Measurements from ENCODE around the gene ZEB2. TPM values are rescaled to one million over a fixed set of nuclear protein-coding genes. Genes with fewer than 3 reads are reported as not detected.
A peak's percentile ranks its signal among the peaks of the same experiment; 100 is the strongest.

ZEB2 gene
- total RNA-seq, 1 donor from 2014 or later, result 23.8 TPM

- DNase-seq (ENCODE audit: low read depth), result no peak
Measured at GRCh38 chr2:144471305-144472045, 48.4 kb downstream of the ZEB2 start.

DNA sequence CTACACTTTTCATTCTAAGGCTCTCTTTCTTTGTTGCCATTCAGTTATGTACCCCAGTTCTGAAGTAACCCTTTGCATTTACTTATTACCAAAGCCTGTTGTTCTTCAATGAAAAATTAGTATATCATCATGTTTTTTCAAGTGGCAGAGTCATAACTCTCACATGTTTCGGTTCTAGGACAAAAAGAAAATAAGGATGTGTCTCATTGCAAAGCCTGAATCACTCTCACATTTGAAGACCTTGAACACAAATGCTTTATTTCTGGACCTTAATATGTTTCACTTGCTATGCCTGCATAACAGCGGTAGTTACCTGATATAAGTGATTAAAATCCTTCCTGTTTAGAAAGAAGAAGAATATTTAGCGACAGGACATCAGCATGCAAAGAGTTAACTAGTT lies 49.1 kb downstream of the ZEB2 start:
- no peak for DNase-seq (ENCODE audit: low read depth)

DNA sequence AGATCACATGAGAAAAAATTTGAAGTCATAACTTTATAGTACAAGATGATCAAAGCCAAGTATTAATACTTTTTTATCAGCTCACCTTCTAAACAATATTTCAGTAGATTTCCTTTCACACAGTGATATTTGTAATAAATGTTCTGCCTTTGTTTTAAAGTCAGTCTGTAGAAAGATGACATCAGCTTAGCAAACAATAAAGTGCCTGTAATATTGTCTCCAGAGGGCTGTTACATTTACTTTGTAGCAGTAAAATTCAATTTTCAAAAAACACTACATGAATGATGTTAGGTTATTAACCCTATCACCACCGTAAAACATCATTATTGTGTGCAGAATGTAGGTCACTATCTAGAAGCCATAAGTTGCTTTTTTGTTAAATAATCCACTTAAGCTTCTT lies 49.6 kb downstream of the ZEB2 start:
- DNase-seq (ENCODE audit: low read depth), result no peak

DNA sequence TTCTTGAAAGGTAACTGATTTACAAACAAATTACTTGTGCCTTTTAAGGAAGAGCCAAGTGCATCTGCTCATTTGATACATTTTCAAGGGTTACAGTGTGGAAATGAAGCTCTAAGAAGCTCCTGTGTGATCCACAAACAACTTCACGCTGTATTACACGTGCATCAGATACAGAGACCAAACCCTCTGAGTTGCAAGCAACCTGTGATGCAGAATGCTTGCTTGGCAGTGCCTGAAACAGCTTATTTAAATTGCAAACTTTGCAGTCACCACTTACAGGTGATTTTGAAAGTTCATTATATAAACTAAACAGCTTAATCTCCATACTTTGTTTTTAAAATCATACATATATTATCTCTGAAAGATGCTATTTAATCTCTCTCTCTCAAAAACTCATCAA lies 50.1 kb downstream of the ZEB2 start:
- no peak for DNase-seq (ENCODE audit: low read depth)

DNA sequence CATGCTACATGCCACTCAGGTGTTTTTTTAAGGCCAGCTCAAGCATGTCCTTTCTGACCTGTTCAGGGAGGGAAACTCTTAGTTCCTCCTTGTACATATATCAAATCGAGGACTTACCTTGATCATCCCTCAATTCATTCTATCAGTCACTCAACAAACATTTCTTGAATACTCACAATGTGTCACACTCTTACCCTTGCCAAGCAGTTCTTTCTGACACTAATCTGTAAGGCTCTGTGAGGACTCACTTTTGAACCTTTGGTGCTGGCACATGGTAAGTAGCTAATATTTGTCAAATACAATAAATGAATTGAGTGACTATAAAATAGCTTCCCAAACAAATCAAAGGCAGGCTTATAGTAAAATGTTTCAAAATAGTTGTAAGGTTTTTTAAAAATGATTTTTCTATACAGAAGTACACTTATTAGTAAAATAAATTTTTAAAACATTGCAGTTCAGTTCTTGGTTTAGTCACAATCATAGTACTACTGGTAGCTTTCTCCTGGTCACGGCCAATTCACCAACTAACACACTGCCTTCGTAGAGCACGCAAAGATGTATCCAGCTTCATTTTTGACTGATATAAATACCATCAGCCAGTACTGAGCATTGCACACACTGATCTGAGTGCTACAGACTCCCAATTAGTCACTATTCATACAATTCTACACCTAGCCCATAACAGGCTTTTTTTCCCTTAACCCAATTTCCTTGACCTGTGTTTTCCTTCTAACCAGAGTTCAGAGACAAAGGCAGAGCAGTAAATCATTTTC lies 50.9 kb downstream of the ZEB2 start:
- DNase-seq (ENCODE audit: low read depth), result no peak

GRCh38 chr2:144467502-144468137 lies 52.3 kb downstream of the ZEB2 start:
- no peak for DNase-seq (ENCODE audit: low read depth)

- DNase-seq (ENCODE audit: low read depth), result no peak
Measured at GRCh38 chr2:144466637-144467036, 53.3 kb downstream of the ZEB2 start.

DNA sequence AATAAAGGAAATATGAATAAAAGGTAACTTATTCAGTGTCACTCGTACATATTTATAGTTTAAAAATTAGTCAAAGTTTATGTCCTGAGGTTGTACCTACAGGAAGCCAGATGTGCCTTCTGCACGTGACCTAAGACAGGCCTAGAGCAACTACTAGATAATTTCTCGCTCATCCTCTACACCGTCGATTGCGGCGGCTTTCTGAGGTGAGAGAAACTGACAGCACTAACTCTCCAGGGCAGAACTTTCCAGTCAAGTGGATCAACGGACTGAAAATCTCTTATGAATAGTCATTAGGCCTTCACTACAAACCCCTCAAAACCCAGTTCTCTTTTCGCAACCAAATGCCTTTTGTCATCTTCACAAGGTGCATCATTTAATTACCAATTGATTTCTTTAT lies 54.2 kb downstream of the ZEB2 start:
- no peak for DNase-seq (ENCODE audit: low read depth)

GRCh38 chr2:144464730-144465129 lies 55.2 kb downstream of the ZEB2 start:
- no peak for DNase-seq (ENCODE audit: low read depth)

DNA sequence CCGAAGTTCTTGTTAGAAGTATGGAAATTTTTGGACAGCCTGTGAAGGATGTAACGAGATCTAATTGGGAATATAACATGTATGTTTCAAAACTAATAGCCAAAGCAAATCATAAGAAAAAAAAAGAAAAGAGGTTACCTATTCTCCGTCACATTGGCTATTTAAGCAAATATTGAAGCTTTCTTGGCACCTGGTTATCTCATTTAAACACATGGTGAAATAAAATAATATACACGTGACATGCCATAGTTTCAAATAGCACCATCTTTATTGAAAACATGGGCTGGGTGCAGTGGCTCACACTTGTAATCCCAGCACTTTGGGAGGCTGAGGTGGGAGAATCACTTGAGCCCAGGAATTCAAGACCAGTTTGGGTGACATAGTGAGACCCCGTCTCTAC lies 56.7 kb downstream of the ZEB2 start:
- DNase-seq (ENCODE audit: low read depth), result no peak

GRCh38 chr2:144462266-144462665 lies 57.7 kb downstream of the ZEB2 start:
- no peak for DNase-seq (ENCODE audit: low read depth)

DNA sequence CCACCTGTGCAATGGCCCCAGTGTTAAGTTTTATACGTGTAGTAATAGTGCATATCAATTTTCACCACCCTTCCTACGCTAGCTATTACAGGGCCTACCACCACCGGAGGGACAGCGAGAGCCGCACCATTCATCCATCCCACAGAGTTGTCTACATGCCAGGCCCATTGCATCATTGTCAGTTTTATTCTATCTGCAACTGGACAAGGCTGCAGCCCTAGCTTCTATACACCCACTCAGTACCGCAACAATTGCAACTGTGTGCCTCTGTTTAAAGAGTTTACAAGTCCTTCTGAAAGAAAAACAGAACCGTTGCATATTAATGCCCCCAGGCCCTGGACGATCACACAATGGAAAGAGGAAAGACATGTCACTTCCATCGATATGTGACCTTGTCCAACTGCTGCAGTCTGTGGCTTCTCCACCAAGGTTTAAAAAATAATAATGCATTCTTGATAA lies 58.6 kb downstream of the ZEB2 start:
- no peak for DNase-seq (ENCODE audit: low read depth)

DNA sequence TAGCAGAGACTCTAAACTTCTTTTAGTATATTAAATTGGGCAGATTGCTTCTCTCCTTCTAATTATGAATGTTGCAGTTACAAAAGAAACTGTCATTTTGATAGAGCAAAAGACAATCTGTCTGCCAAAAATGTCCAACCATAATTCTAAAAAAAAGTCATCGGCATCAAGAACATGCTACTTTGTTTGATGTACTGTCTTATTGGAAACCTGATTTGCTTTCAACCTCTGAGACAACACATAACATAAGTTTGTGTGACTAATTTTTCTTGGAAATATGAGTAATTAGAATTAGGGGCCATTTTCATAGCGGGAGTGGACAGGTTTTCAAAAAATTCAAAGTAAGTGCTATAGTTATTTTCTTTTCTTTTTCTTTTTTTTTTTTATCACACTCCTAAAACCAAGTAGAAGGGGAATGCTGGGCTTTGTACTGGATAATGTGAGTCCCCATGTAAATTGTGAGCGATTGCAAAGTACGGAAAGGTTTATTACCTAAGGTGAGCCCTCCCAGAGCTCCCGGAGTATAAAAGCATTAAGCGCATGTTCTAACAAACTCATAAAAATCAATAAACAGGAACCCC lies 59.1 kb downstream of the ZEB2 start:
- no peak for DNase-seq (ENCODE audit: low read depth)

DNA sequence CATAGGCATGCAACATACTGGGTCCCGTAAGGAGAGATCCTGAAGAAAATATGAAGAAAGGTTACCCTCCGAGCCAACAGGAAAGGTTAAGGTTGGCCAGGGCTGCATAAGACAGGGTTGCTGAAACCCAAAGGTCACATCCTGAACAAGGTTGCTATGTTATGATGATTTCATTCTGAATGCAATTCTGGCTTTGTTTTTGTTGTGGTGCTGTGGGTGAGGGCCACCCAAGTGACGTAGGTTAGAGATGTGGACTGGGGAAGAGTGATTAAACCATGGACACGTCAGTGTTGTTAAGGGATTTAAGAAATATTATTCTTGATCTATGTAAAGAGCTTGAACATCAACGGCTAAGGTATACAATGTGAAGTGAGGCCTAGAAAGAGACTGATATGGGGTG lies 60.0 kb downstream of the ZEB2 start:
- DNase-seq (ENCODE audit: low read depth), result peak; percentile 49

DNA sequence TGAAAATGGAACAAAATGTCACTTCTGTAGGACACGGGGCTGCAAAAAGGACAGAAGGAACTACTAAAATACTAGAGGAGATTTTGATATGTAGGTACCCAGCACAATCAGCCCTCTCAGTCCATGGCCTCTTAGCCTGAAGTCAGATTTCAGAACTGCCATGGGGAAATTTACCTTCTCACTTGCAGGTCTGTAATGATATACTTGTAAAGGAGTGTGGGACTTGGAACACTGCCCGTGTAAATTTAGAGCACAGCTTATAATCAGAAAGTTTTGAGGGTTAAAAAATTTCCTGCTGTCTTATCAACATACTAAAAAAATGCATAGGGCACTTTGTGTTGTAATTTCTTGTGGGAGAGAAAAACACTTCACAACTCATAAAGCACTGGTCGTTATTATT lies 60.6 kb downstream of the ZEB2 start:
- no peak for DNase-seq (ENCODE audit: low read depth)

DNA sequence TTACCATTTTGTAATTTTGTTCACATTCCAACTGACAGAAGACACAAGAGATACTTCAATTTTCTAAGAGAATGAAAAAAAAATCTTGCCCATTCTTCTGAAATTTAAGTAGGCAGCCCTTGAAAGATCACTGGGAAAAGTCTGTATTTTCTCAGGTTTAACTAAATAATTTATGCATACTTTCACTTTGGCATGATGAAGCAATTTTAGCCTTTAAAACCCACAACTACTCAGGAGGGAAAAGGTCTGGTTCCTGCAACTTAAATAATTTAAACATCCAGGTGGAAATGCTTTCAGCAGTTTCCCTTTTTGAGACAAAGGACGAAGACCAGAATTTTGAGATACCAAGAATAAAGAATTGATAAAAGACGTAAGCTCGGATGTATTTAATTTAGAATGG lies 61.4 kb downstream of the ZEB2 start:
- DNase-seq (ENCODE audit: low read depth), result peak; percentile 59

GRCh38 chr2:144456680-144457079 lies 63.2 kb downstream of the ZEB2 start:
- DNase-seq (ENCODE audit: low read depth), result peak; percentile 90

DNA sequence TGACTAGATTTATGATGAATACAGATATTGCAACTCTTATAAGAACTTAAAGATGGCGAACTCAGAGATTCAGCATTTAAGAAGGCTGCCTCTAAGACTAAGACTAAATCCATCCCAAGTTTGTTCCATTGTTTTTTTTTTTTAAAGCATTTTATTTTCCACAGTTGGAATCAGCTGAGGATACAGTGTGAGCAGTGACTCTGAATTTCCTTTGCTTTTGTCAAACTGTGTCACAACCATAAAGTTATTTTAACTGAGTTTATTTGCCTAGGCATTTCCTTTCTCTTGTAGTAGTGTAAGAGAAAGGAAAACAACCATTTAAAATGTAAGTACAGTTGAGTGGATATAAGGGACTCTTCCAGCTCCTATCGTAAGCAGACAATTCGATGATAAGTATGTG lies 63.9 kb downstream of the ZEB2 start:
- DNase-seq (ENCODE audit: low read depth), result no peak

DNA sequence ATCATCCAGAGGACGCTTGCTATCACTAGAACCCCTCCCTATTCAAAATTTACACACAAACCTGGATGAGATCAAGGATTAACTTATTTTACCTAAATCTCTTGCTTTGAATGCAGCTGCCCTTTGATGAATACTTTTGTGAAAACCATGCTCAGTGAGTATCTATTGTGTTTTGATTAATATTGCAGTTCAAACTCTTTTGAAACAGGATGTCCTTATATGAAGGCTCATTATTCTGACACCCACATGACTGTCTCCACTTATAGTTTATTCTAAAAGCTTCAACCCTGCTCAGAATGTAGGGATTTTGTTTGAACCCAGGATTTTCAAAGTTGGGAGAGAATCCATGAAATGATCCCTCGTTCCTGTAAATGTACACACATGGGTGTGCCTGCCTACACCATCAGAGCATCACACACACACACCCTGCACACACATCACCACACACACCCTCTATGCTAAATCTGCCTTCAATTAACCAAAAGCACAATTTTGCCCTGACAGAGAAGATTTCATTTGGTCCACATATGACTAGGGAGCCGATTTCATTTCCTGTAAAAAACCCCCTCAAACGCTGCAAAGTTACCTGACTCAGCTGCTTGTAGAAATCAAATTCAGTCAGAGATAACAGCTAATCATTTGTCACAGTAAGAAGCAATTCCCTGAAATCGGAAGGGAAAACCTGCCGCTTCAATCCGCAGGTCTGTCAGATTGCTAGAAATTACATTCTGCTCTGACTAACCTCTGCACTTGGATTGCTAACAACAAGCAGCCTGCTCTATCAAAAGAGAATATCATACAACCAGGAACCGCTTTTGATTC lies 65.2 kb downstream of the ZEB2 start:
- no peak for DNase-seq (ENCODE audit: low read depth)

DNA sequence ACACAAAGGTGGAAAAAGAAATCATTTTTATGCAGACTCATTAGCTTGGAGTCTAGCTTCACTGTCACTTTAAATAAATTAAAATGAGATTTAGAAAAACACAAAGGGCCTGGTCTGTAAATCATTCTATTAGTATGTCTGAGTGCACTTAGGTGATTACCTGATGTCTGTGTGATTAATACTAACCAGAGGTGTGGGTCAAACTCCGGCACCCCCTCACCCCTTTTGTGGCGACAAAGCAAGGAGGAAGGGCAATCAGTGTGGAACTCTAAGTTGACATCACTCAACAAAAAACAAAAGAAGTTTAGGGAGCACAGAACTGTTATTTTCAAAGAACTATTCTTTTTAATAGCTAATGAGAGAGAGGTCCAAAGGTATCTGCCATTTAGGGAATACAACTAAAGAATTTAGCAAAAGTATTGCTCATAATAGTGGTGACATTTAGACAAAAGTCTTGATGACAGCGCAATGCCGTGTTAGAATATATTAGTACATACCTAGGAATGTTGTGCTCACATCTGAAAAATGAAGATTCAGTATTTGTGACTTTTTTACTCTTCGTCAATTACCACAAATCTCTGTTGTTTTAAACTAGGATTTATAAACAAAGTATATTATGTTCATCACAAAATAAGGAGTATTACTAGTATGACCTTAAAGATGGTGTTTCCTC lies 66.3 kb downstream of the ZEB2 start:
- DNase-seq (ENCODE audit: low read depth), result no peak

DNA sequence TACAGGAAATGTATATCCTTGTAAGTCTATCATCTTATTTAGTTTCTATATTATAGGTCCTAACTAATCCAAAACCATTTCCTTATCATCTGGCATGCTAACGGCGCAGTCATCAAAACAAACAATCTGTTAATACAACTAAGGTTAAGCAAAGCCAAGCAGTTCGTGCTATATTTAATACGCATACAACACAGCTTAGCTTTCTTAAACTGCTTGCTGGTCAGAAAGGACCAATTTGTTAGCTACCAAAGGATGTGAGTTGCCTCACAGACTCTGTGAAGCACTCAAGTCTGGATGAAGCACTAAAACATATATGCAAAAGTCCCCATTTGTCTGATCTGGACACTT lies 67.0 kb downstream of the ZEB2 start:
- DNase-seq (ENCODE audit: low read depth), result no peak

Measured in renal cortical epithelial cell (primary cell).